K562 (cell line): ENCODE results near the gene IRF2. TPM values are rescaled to one million over a fixed set of nuclear protein-coding genes. Genes with fewer than 3 reads are reported as not detected.

Source experiments
- CHD1 ChIP-seq: fragments of 200-600 bp; sonication (generic); IDR thresholded peaks from one replicate; pipeline ENCODE4 v1.6.1; 2012; ENCODE audit warnings: mild to moderate bottlenecking, moderate library complexity, low read length, inconsistent platforms
- DIDO1 ChIP-seq: fragments of 450-650 bp; IDR thresholded peaks from 2 replicates; pipeline ENCODE4 v1.6.1; 2016; ENCODE audit warnings: low read depth, missing biosample characterization, missing genetic modification characterization
- EGR1 ChIP-seq: fragments of 450-650 bp; conservative IDR thresholded peaks from 2 replicates; pipeline ENCODE4 v1.6.1; 2017; ENCODE audit warnings: mild to moderate bottlenecking
- EHMT2 ChIP-seq: fragments of 450-650 bp; IDR thresholded peaks from 2 replicates; pipeline ENCODE4 v1.6.1; 2018; ENCODE audit warnings: antibody characterized with exemption
- HNRNPH1 ChIP-seq: fragments of 200-400 bp; formaldehyde crosslinking; optimal IDR thresholded peaks from 2 replicates; pipeline ENCODE3; 2017; ENCODE audit warnings: low read depth, mild to moderate bottlenecking, low read length, moderate library complexity
- KAT7 ChIP-seq: sonication (generic); formaldehyde crosslinking; IDR thresholded peaks from 2 replicates; pipeline ENCODE4 v1.8.0; 2022; ENCODE audit warnings: missing genetic modification reagents, mild to moderate bottlenecking, borderline replicate concordance
- MIER1 ChIP-seq: fragments of 450-650 bp; IDR thresholded peaks from 2 replicates; pipeline ENCODE4 v1.6.1; 2016; ENCODE audit warnings: antibody characterized with exemption, mild to moderate bottlenecking, low read depth
- MTA2 ChIP-seq: fragments of 450-650 bp; IDR thresholded peaks from 2 replicates; pipeline ENCODE4 v1.6.1; 2016; ENCODE audit warnings: low read depth
- NCOR1 ChIP-seq: fragments of 450-650 bp; IDR thresholded peaks from 2 replicates; pipeline ENCODE4 v1.6.1; 2016; ENCODE audit warnings: mild to moderate bottlenecking, moderate library complexity
- NFIC ChIP-seq: fragments of 450-650 bp; IDR thresholded peaks from 2 replicates; pipeline ENCODE4 v1.6.1; 2017; ENCODE audit warnings: mild to moderate bottlenecking, inconsistent platforms
- PHB2 ChIP-seq: fragments of 450-650 bp; IDR thresholded peaks from 2 replicates; pipeline ENCODE4 v1.6.1; 2017; ENCODE audit warnings: low read depth
- RBFOX2 ChIP-seq: fragments of 200-400 bp; formaldehyde crosslinking; IDR thresholded peaks from 2 replicates; pipeline ENCODE4 v1.6.1; 2017; ENCODE audit warnings: low read depth, mild to moderate bottlenecking, low read length, moderate library complexity
- RUNX1 ChIP-seq: sonication (generic); IDR thresholded peaks from 2 replicates; pipeline ENCODE4 v1.6.1; 2016; ENCODE audit warnings: antibody characterized with exemption, low read depth
- SETDB1 ChIP-seq: IDR thresholded peaks from one replicate; pipeline ENCODE4 v1.6.1; 2012; ENCODE audit warnings: low read length, control low read depth, inconsistent platforms
- TAF1 ChIP-seq: IDR thresholded peaks from 2 replicates; pipeline ENCODE4 v1.6.1; 2011; ENCODE audit warnings: mild to moderate bottlenecking, low read length, moderate library complexity; ENCODE audit not compliant: insufficient read depth, control insufficient read depth, severe bottlenecking; ENCODE audit errors: extremely low read depth
- TAF15 ChIP-seq: fragments of 200-400 bp; formaldehyde crosslinking; IDR thresholded peaks from 2 replicates; pipeline ENCODE4 v1.6.1; 2017; ENCODE audit warnings: mild to moderate bottlenecking, low read depth, low read length, moderate library complexity
- TAF9B ChIP-seq: fragments of 450-650 bp; IDR thresholded peaks from 2 replicates; pipeline ENCODE4 v1.6.1; 2018; ENCODE audit warnings: mild to moderate bottlenecking; ENCODE audit not compliant: partially characterized antibody
- TCF7 ChIP-seq: sonication (generic); IDR thresholded peaks from 2 replicates; pipeline ENCODE4 v1.6.1; 2016; ENCODE audit warnings: antibody characterized with exemption, borderline replicate concordance
- XRCC5 ChIP-seq: fragments of 200-400 bp; formaldehyde crosslinking; IDR thresholded peaks from 2 replicates; pipeline ENCODE4 v1.6.1; 2017; ENCODE audit warnings: low read depth, mild to moderate bottlenecking, low read length
- YY1 ChIP-seq, 3 experiments: IDR thresholded peaks; 2 replicates each; pipeline ENCODE4 v1.6.1; 2011; ENCODE audit warnings: low read length in 2 of 3, mild to moderate bottlenecking in 2 of 3, moderate library complexity in 2 of 3, borderline replicate concordance in 1 of 3, control low read depth in 1 of 3, low read depth in 1 of 3; ENCODE audit not compliant: insufficient read depth in 3 of 3, insufficient replicate concordance in 2 of 3, control insufficient read depth in 1 of 3, insufficient read length in 1 of 3; ENCODE audit errors: extremely low read depth in 1 of 3
- ZFPM2 ChIP-seq: fragments of 250-450 bp; sonication (Bioruptor Pico); IDR thresholded peaks from 2 replicates; pipeline ENCODE4 v1.5.1; 2022; ENCODE audit warnings: mild to moderate bottlenecking
- ZFX ChIP-seq: sonication (generic); formaldehyde crosslinking; IDR thresholded peaks from 2 replicates; pipeline ENCODE4 v1.8.0; 2022; ENCODE audit warnings: mild to moderate bottlenecking, missing genetic modification reagents, moderate library complexity
- ZNF239 ChIP-seq: fragments of 250-450 bp; sonication (Bioruptor Pico); IDR thresholded peaks from 2 replicates; pipeline ENCODE4 v1.4.0; 2020; ENCODE audit warnings: mild to moderate bottlenecking
- ZNF76 ChIP-seq: fragments of 250-450 bp; sonication (Bioruptor Pico); IDR thresholded peaks from 2 replicates; pipeline ENCODE4 v1.4.0; 2020; ENCODE audit warnings: mild to moderate bottlenecking, moderate library complexity, borderline replicate concordance
- ZNF780A ChIP-seq: fragments of 250-450 bp; sonication (Bioruptor Pico); IDR thresholded peaks from 2 replicates; pipeline ENCODE4 v1.5.0; 2021; ENCODE audit warnings: mild to moderate bottlenecking
- ZSCAN29 ChIP-seq: fragments of 450-650 bp; IDR thresholded peaks from 2 replicates; pipeline ENCODE4 v1.6.1; 2017
- polyA plus RNA-seq, 8 experiments: library from polyadenylated mRNA; depleted of rRNA in 4 of 8; stranded (reverse) in 5 of 8; unstranded in 3 of 8; fragments of >200 nt; fragmentation: Nextera tagmentation in 2 of 8; fragmentation: Illumina TruSeq in 1 of 8; extraction: Ambion mirVana in 2 of 8; extraction: Trizol in 1 of 8; gene quantifications; 2 replicates each; pipeline versions ENCODE4 v1.2.1 to v1.2.3, GENCODE V29; 2011 to 2014; ENCODE audit warnings: inconsistent platforms in 1 of 8, missing spikeins in 1 of 8
- total RNA-seq, 7 experiments: library from RNA; depleted of rRNA in 6 of 7; stranded (reverse); fragments of >200 nt in 6 of 7; fragmentation: Illumina TruSeq in 2 of 7; extraction: Trizol in 2 of 7; gene quantifications; 2 replicates each; pipeline versions ENCODE4 v1.2.1 to v1.2.3, GENCODE V29; 2011 to 2021; ENCODE audit warnings: low replicate concordance in 1 of 7
- TF ChIP-seq, protein P1 (sequence below): IDR thresholded peaks from 2 replicates; pipeline ENCODE4 v1.6.1; 2012; ENCODE audit warnings: low read depth, low read length, improper control_type of control experiment, borderline replicate concordance
- TF ChIP-seq, protein P2 (sequence below): fragments of 250-450 bp; sonication (Bioruptor Pico); IDR thresholded peaks from 2 replicates; pipeline ENCODE4 v1.5.0; 2022; ENCODE audit warnings: mild to moderate bottlenecking

Gene IRF2
- total and polyA plus RNA-seq, 9 of the 15 experiments (the other 6 are each of a cell fraction or from before 2014, with no cell fraction given), result 7.1 to 17.1 (median 11.3) TPM

DNA sequence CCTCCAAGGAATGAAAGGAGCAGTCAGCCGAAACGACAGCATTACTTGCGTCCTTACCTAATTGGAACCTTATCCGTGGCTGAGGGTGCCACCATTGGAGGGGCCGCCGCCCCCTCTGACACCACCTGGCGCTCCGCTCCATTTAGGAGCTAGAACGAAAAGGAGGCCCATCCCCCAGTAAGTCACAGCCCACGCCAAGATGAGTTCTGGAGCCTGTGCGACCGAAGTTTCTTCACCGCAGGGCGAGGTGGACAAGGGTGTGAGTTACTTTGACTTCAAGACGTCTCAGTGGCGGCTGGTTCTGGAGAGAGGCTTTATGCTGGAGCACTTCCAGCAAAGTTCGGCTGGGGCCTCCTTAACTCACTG, 729 bp upstream of the IRF2 start (continued):
- TF ChIP-seq TAF9B (no peak), TCF7 (no peak), EGR1 (peak; percentile 63), SETDB1 (no peak), DIDO1 (tag) (no peak), ZFX (CRISPR knock-in tag) (no peak), NFIC (peak; percentile 27; the same call in 1 of the 2 replicates), MTA2 (no peak), RUNX1 (no peak), HNRNPH1 (no peak), ZFPM2 (CRISPR knock-in tag) (no peak), YY1 (IDR thresholded peaks at IDR 0.05; ENCODE audit: borderline replicate concordance in 1 of 3, control insufficient read depth in 1 of 3, extremely low read depth in 1 of 3, insufficient read depth in 3 of 3, insufficient read length in 1 of 3, insufficient replicate concordance in 2 of 3, low read depth in 1 of 3, low read length in 2 of 3) (peak in 2 of 3 experiments; percentile 25 to 62), TAF1 (no peak), PHB2 (no peak), EHMT2 (no peak), RBFOX2 (no peak), ZNF239 (CRISPR knock-in tag) (no peak), KAT7 (CRISPR knock-in tag) (0 out of 2 replicates have a peak, but pooled peaks have one; percentile 54), TAF15 (no peak), ZNF780A (CRISPR knock-in tag) (no peak), NCOR1 (no peak), ZSCAN29 (no peak), MIER1 (no peak), CHD1 (peak; percentile 23), ZNF76 (no peak; the same call in 1 of the 2 replicates), XRCC5 (no peak)
- TF ChIP-seq, protein P1, sequence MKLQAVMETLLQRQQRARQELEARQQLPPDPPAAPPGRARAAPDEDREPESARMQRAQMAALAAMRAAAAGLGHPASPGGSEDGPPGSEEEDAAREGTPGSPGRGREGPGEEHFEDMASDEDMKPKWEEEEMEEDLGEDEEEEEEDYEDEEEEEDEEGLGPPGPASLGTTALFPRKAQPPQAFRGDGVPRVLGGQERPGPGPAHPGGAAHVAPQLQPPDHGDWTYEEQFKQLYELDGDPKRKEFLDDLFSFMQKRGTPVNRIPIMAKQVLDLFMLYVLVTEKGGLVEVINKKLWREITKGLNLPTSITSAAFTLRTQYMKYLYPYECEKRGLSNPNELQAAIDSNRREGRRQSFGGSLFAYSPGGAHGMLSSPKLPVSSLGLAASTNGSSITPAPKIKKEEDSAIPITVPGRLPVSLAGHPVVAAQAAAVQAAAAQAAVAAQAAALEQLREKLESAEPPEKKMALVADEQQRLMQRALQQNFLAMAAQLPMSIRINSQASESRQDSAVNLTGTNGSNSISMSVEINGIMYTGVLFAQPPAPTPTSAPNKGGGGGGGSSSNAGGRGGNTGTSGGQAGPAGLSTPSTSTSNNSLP, result no peak
- TF ChIP-seq, protein P2, sequence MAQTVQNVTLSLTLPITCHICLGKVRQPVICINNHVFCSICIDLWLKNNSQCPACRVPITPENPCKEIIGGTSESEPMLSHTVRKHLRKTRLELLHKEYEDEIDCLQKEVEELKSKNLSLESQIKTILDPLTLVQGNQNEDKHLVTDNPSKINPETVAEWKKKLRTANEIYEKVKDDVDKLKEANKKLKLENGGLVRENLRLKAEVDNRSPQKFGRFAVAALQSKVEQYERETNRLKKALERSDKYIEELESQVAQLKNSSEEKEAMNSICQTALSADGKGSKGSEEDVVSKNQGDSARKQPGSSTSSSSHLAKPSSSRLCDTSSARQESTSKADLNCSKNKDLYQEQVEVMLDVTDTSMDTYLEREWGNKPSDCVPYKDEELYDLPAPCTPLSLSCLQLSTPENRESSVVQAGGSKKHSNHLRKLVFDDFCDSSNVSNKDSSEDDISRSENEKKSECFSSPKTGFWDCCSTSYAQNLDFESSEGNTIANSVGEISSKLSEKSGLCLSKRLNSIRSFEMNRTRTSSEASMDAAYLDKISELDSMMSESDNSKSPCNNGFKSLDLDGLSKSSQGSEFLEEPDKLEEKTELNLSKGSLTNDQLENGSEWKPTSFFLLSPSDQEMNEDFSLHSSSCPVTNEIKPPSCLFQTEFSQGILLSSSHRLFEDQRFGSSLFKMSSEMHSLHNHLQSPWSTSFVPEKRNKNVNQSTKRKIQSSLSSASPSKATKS (CRISPR knock-in tag), result no peak
